Measurements from ENCODE around the gene ZNF283.

The ZNF283 gene

DNA sequence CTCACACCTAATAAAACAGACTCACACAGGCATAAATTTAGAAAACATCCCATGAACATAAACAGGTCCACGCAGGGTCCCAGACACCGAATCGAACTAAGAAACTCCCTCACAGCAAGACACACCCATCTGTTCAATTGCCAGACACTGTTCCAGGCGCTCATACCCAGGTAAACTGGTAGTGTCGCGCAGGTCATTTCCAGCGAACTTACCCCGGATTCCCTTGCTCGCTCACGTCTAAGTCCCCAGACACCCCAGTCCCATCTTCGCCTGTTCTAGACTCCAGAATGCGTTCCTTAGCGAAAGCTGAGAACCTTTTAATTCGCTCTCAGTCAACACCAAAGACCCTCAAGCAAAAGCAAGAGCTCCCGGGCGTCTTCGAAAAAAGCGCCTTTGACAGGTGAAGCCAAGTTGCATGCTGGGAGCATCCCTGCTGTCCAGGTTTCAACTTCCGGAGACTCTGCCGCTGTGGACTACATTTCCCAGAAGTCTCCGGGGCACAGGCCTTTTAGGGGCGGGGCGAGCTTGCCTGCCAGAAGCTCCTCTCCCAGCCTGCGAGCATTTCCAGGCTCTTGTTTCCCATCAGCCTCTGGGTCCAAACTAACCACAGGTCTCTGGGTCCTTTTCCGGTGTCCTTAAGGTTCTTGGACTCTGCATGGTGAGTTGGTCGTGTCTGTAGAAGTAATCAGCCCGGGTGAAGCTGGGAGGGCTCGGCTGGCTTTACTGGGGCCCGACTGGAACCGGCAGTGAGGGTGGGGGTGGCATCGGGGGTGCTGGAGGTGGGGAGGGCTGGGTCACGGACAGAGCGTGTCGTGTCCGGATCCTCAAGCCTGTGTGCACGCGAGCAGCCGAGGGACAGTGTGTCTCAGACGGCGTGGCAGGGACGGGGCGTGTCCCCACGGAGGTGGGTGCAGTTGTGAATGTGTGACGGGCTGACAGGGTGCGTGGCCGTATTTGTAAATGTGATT is at the start of gene ZNF283:
TSS of gene ZNF283 (plus strand) at position 535 of the 968 bp plus-strand sequence. CDS start 6,184 bp downstream, outside the sequence.
- DNase-seq, result peak; percentile 88 to 93

DNA sequence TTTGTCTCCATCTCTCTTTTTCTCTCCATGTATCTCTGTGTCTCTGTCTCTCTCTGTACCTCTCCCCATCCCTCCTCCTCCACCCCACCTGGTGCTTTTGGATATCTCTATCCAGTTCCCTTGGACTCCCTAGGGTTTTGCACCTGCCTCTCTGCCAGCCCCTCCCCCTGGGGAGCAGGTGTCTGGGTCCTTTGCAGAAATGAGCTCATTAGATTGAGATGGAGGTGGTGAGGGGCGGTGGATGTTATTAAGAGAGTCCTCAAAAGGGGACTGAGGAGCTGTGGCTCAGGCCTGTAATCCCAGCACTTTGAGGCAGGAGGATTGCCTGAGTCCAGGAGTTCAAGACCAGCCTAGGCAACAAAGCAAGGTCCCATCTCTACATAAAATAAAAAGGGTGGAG is 48.5 kb upstream of the ZNF283 start:
- peak; percentile 74 to 78 for DNase-seq

DNA sequence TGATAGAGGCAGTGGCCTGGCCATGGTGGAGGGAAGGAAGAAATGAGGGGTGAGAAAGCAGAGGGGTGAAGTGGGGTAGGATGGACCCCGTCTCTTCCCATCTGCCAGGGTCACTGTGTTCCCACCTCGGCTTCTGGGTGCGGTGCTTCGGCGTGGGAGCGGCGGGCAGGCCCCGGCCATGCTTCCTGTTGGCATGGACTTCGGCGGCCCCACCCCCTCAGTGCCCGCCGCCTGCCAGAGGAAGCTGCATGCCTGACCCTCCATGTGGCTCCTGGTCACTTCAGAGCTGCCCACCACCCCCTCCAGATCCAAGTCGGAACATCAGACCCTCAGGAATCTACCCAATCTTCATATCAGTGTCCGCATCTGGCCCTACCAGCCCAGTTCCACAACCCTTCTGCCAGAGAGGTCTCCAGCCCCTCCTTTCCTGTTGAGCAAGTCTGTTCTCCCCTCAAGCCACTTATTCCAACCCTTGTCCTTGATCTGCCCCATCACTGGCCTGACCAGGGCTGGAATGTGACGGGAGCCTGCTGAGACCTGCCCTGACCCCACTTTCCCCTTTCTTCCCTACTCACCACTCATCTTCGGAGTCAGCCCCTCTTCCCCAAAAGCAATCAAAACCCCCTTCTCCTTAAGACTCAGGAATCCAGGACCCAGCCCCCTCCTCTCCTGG is 47.8 kb upstream of the ZNF283 start:
- DNase-seq, result no peak

DNA sequence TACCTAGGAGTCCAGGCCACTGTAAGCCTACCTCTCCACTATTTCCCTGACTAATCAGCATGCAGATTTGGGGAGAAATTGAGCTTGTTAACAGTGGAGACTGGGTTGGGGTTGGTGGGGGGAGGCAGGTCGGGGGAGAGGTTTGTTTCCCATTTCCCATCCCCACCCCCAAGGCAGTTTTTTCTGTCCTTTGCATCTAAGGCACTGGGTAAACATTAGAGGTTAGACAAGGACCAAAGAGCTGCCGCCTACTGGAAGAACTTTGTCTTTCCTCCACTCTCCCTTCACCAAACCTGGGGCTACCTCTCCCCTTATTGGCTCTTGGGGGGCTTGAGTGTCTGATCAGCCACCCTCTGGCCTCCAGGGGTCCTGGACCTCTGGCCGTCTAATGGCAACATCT is 47.3 kb upstream of the ZNF283 start:
- DNase-seq, result no peak

DNA sequence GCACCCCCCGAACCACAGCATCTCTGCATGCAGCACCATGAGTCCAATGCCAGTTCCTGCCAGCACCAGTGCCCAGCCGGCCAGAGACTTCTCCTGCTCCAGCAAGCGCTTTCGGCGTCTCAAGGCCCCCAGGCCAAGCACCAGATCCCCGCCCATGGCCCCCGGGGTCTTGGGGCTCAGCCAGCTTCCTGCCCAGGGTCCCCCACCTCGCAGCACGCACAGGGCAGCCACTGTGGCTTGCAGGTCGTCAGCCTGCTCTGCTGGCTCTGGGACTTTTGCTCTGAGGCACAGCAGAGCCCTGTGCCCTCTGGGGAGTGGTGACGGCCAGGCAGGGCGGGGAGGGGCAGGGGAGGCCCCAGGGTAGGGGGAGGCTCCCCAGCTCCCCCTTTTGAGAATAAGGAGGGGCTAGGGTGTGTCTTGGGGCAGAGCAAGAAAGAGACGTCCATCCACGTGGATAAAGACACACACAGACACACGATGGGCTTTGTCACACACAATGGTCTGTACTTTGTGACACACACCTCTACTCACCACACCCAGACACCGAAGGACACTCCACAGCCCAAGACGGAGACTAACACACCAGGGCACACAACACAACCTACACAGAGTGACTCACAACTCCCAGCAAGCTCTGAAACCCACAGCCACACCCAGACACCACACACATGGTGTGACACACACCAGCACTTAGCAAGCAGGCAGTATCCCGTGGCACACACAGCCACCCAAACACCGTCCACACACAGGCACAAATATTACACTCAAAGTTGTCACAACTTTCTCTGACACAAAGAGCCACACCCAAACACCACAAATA is 46.2 kb upstream of the ZNF283 start, which contains the start of gene KCNN4:
TSS of gene KCNN4 (minus strand) at position 268 of the 820 bp plus-strand sequence. CDS start at position 156, 112 bp downstream.
- no peak for DNase-seq

DNA sequence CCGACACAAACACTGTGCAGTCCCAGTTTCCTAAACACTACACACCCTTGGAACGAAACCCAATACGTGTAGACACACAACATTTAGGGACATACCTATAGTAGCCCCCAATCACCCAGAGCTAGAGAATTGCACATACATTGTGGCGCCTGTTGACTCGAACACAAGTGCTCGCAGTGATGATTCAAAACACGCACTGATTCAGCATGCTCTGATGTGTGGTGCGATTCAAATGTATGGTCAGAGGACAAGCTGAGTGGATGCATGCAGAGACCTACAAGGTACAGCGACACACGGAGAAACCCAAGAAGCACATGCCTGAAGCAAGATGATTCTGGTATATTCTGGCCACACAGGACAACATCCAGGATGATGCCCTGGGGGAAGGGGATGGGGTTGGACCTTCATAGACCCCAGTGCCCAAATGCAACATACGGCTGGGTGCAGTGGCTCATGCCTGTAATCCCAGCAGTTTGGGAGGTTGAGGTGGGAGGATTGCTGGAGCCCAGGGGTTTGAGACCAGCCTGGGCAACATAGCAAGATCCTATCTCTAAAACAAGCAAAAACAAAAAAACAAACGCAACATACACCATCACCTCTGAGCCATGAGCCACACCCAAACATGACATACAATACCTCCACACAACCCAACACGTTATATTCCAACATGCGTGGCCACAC is 45.4 kb upstream of the ZNF283 start:
- DNase-seq, result no peak

DNA sequence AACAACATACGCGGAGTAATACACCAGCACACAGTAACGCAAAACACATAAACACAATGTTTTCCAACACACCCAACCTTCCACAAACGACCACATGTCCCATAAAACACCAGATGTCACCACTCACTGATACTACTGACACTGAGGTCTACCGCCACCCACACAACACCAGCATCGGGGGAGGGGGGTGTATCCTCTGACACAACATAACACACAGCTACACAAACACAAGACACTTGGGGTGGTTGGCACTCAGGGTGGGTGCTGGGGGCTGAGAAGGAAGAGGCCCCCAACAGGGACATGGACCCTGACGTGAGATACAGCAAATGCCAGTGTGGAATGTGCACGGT is 44.8 kb upstream of the ZNF283 start:
- no peak for DNase-seq

DNA sequence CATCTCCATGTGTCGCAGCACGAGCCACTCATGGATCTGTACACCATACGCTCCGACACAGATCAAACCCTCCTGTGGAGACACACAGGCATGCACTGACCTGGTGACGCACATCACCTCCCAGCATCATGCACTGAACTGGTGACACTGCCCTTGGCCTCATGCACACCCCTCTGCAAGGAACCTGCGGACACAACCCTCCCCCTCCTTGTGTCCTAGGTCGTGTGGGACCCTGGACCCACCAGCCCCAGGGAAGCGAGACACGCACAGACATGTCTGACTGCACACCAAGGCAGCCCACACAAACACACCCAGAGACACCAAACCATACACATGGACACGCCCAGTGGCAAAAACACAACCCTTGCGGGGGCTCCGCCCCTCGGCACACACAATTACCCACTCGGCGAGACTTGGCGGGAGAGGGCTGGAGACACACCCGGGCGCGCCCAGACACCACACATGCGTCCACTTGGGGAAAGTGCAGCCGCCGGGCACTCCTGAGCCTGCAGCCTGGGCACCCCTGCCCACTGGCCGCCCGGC is 44.4 kb upstream of the ZNF283 start:
- no peak for DNase-seq

DNA sequence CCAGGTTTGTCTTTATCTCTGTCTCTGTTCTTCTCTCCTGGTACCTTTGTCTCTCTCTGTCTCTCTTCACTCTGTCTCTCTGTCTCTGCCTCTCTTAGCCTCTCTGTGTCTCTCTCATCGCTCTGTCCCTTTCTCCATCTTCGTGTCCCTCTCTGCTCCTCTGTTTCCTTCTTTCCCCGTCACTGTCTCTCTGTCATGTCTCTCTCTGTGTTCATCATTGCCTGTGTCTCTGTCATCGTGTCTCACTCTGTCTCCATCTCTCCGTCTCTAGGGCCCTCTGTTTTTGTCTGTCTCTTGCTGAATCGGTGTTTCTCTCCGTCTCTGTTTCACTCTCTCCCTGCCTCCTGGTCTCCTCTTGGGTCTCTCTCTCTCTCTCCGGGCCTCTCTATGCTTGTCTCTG is 43.5 kb upstream of the ZNF283 start:
- DNase-seq, result no peak

DNA sequence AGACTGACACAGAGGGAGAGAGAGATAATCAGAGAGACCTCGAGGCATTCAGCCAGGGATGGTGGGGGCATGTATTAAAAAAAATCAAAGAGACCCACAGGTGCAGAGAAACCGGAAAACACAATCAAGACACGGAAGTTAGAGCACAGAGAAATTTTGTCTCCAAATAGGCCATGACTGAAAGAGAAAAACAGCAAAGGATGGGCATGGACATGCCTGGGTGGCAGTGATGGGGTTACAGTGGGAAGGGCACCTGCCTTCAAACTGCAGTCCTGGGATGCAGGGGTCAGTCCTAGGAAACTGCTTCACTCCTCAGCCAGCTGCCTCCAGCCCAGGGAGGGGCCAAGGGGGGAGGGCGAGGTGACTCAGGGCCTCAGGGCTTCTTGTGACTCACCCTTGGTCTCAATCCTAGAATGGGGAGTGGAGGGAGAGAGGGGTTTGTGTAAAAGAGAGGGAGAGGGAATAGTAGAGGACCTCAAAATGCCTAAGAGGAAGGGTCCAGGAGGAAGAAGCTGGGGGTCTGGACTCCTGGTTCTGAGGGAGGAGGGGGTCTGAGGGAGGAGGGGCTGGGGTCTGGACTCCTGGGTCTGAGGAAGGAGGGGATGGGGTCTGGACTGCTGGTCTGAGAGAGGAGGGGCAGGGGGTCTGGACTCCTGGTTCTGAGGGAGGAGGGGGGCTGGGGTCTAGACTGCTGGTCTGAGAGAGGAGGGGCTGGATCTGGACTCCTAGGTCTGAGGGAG is 42.7 kb upstream of the ZNF283 start:
- DNase-seq, result no peak

DNA sequence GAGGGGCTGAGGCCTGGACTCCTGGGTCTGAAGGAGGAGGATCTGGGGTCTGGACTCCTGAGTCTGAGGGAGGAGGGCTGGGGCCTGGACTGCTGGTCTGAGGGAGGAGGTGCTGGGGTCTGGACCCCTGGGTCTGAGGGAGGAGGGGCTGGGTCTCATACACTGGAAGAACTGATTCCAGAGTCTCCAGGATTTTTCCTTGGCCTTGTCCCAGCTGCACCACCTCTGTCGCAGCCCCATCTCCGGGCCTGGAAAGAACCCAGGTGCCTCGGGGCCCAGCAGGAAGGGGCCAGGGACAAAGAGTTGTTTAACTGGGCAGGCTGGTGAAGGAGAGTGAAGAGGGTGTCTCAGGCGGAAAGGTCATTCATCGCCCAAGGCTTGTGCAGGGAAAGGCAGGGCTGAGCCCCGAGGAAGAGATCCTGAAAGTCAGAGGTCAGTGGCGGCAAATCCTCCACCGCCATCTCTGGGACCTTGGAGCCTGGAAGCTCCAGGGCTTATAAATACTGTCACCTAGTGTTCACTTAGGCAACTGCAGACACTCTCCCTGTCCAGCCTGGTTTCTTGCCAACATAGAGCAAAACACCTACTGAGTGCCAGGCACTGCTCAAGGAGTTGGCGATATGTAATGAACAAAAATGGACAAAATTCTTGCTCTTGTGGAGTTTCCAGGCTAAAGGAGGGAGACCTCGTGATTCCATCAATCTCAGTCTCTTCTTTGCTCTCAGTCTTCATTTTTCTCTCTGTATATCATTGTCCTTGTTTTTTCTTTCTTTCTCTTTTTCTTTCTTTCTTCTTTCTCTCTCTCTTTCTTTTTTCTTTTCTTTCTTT is 41.9 kb upstream of the ZNF283 start:
- peak; percentile 56 to 63 for DNase-seq

DNA sequence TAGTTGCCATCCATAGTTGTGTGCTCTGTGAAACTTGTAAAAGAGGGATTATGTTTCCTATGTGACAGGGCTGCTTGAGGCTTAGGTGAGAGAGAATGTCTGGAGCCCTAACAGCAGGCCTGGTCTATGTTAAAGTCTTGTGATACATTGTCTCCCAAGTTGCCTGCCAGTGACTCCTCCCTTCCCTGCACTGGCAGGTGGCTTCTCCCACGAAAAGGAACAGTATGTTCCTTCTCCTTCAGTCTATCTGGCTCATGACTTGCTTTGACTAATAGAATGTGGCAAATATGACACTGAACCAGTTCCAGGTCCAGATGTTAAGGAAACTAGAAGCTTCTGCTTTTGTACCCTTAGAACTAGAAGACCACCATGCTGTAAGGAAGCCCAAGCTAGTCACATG is 40.5 kb upstream of the ZNF283 start:
- no peak for DNase-seq

DNA sequence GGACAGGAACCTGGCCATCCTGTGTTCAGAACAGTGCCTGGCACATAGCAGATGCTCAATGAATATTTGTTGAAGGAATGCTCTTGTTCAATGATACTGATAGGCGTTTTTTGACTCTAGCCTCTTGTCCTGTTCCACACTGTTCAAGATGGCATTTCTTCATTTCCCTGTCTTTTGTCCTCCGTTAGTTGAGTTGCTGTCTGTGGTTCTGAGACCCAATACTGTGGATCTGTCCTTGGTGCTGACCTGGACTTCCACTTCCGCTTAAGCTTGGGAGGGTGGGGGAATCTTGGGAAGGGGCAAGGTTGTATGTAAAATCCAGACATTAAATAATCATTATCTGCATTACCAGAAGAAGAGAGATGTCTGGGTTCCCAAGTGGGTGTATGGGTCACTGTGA is 38.1 kb upstream of the ZNF283 start:
- DNase-seq, result no peak

DNA sequence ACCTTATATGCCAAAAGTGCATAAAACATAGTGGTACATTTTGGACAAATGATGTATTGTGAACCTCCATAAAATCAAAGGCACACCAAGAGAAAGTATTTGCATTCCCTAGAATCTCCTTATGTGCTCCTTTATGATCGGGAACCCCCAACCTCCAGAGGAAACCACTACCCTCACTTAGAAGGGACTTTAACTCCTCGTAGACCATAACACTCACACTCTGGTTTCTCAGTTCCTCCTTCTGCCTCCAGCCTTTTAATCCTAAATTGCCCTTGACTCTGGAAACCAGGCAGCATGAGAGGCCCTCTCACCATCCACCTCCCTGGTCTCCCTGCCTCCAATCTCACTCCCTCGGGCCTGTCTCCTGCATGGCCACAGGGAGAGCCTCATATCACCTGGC is 36.5 kb upstream of the ZNF283 start:
- no peak for DNase-seq

DNA sequence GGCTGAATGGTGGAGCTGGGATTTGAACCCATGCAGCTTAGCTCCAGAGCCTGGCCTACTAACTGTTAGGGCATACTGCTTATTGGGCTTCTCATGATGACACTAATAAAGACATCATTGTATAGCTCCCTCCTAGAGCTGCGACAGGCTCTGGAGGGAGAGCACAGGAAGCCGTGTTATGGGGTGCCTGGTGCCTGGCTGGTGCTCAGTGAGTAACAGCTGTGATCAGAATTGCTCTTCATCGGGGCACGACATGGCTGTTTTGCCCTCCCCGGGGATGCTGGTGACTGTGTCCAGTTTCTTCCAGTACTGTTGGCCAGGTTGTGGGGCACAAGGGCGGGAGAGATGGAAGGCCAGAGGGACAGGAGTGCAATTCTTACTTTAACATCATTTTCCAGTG is 30.0 kb upstream of the ZNF283 start:
- DNase-seq, result no peak

DNA sequence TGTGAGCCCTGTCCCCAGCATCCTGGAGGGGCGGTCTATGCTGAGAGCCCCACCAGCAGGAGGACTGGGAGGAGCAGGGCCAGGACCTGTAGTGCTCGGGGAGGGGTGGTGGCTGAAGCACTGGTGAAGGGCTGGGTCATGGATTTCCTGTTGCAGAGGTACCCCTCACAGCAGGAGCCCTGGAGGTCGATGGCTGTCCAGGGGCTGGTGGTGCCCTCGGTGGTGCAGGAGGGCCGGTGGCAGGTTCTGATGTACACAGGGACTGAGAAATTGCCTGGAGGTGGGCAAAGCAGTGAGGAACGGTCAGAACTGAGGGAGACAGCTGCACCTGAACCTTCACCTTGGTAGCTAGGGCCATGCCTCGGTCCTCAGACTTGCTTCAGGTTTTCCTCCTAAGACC is 29.6 kb upstream of the ZNF283 start:
- DNase-seq, result no peak

DNA sequence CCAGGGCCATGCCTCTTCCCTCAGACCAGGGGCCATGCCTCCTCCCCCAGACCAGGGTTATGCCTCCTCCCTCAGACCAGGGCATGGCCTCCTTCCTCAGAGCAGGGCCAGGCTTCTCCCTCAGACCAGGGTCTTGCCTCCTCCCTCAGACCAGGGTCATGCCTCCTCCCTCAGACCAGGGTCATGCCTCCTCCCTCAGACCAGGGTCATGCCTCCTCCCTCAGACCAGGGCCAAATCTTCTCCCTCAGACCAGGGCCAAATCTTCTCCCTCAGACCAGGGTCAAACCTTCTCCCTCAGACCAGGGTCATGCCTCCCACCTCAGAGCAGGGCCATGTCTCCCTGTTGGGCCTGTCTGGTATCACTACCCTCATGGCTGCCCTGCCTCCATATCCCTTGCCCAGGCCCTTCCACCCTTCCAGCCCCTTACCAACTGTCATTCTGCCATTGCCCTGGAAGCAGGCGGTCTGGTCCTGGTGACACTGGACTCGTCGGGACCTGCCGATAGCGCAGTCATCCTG is 29.0 kb upstream of the ZNF283 start:
- DNase-seq, result no peak

DNA sequence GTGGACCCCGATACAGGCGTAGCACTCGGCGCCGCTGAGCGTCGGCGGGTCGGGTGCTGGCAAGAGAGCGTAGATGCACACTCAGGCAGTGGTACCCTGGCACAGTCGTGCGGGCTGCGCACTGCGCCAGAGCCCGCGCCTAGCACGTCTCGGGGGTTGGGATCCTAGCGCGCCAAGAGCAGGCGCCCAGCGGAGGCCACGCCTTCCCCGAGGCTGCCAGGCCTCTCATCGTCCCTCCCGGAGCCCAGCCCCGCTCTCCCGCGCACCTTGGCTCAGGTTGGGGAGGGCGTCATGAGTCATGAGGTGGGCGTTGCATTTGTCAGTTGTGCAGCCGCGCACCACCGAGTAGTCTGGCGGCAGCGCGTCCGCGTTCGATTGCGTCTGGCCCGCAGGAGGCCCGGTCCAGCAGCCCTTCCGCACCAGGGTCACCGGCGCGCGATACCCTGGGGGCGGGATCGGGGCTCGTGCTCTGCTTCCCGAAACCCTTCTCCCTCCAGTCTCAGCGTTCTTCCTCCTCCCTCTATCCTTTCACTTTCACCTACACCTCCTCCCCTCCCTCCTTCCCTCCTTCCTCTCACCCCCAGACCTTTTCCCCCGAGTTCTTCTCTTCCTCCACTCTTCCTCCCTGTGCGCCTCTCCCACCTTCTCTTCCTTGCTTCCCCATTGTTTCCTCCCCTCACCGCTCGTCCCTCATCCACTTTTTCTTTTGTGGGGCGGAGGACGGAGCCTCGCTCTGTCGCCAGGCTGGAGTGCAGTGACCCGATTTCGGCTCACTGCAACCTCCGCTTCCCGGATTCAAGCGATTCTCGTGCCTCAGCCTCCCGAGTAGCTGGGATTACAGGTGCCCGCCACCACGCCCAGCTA is 28.3 kb upstream of the ZNF283 start:
- no peak for DNase-seq

DNA sequence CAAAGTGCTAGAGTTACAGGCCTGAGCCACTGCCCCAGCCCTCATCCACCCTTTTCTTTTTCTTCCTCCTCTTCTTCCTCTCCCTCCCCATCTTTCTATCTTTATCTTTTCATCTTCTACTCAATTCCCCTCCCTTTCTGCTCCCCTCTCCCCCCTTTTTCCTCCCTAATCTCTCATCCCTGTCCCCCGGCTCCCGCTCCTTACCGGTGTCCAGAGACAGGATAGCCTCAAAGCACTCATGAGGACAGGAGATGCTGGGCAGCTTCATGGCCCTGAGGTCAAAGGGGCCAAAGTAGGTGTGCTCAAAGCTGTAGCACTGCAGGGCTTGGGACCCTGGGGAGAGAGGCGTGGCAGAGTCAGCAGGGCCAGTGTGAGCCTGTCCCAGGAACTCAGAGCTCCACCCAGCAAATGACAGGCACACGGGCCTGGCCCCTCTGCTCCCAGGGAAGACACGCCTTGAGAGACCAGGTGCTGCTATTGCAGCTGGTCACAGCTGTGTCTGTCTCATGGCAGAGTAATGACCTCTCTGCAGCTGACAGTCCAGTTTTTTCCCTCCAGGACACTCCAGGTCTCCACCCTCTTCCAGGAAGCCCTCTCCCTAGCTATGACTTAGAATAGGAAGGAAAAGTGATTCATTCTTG is 27.5 kb upstream of the ZNF283 start:
- DNase-seq, result no peak
